CD1c-positive myeloid dendritic cell (primary cell): ENCODE data around the gene ZNF584.

ENCODE experiments used
- DNase-seq: peaks from one replicate; pipeline ENCODE4 v3.0.0-alpha.2; 2016; ENCODE audit errors: extremely low spot score

The ZNF584 gene

GRCh38 chr19:58466089-58466759, 57.8 kb downstream of the ZNF584 start:
- DNase-seq, result no peak

DNA sequence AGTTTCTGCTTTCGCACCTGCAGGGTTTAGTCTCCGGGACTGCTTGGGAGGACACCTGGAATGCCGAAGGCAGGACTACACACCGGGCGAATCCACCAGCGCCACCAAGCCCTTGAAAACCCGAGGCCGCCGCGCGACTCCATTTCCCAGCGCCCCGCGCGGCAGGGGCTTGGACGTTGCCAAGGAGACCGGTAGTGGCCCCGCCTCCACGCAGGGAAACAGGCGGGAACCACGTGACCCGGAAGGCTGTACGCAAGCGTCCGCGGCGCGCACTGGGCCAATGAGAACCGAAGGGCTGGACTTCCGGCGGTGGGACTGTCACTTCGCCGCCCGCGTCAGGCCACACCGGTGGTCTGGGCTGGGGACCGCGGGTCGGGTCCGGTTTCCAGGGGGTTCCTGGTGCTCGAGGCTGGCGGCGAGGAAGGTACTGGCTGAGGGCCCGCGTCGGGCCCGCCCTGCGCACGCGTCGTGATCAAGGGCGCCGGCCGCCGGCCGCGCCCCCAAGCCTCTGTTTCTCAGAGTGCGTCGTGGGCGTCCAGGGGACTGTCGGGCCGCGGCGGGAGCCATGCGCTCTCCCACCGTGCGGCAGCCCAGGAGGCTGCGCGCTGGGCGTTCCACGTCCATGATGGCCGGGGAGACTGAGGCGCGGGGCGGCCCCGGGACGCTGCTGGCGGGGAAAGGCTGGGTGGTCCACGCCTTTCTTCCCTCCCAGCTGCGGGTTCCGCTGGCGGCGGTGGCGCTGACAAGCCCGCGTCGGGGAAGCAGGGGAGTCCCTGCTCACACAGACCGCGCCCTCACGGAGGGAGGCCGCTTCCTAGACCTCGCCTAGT, 58.5 kb downstream of the ZNF584 start, which contains the start of gene ZNF324:
ZNF324 (plus strand) TSS at position 321 of the 830 bp plus-strand sequence. CDS start 2,106 bp downstream, outside the sequence.
- DNase-seq, result peak; percentile 99
